Neural cell (in vitro differentiated cells): ENCODE results near the gene HPCAL4.

ENCODE experiments used
- CTCF ChIP-seq: fragments of 450-650 bp; IDR thresholded peaks from 2 replicates; pipeline ENCODE4 v1.5.1; 2014; ENCODE audit warnings: antibody characterized with exemption, mild to moderate bottlenecking, moderate library complexity; ENCODE audit not compliant: poor library complexity, severe bottlenecking
- EP300 ChIP-seq: fragments of 450-650 bp; conservative IDR thresholded peaks from 2 replicates; pipeline ENCODE4 v1.6.1; 2014; ENCODE audit warnings: antibody characterized with exemption, mild to moderate bottlenecking, moderate library complexity; ENCODE audit not compliant: poor library complexity, severe bottlenecking
- EZH2 ChIP-seq: fragments of 200-600, 300-800 bp; shearing (Covaris generic), sonication (generic); IDR thresholded peaks from 2 replicates; pipeline ENCODE4 v1.6.1; 2014; ENCODE audit warnings: antibody characterized with exemption, low read length, borderline replicate concordance, mild to moderate bottlenecking; ENCODE audit not compliant: insufficient read depth, poor library complexity, severe bottlenecking
- MXI1 ChIP-seq: fragments of 450-650 bp; conservative IDR thresholded peaks from 2 replicates; pipeline ENCODE4 v1.6.1; 2014; ENCODE audit warnings: antibody characterized with exemption, mild to moderate bottlenecking; ENCODE audit not compliant: poor library complexity, severe bottlenecking
- POLR2AphosphoS5 ChIP-seq: IDR thresholded peaks from 2 replicates; pipeline ENCODE4 v1.6.1; 2012
- REST ChIP-seq: IDR thresholded peaks from 2 replicates; pipeline ENCODE4 v1.6.1; 2012; ENCODE audit warnings: borderline replicate concordance
- SMC3 ChIP-seq: fragments of 450-650 bp; conservative IDR thresholded peaks from 2 replicates; pipeline ENCODE4 v1.6.1; 2014; ENCODE audit warnings: antibody characterized with exemption, mild to moderate bottlenecking, moderate library complexity; ENCODE audit not compliant: poor library complexity

GRCh38 chr1:39655578-39656268 is 35.5 kb downstream of the HPCAL4 start:
- no peak for TF ChIP-seq CTCF
- no peak for TF ChIP-seq POLR2AphosphoS5
- no peak for TF ChIP-seq EP300
- TF ChIP-seq REST, result no peak
- TF ChIP-seq MXI1, result no peak
- no peak for TF ChIP-seq EZH2
- TF ChIP-seq SMC3, result no peak
